Right lobe of liver (tissue), 4 donors: ENCODE results near the gene PAQR6.

Experiments used
- POLR2A ChIP-seq: fragments of 450-650 bp; IDR thresholded peaks from one replicate; pipeline ENCODE4 v1.6.1; 2017; ENCODE audit warnings: antibody characterized with exemption, mild to moderate bottlenecking
- TF ChIP-seq, protein P1 (sequence below), 4 donors: fragments of 200-600 bp in 3 of 4; fragments of 450-650 bp in 1 of 4; IDR thresholded peaks; one replicate each; pipeline versions ENCODE4 v1.5.1 to v1.8.0; 2016 to 2022; ENCODE audit warnings: antibody characterized with exemption in 4 of 4, mild to moderate bottlenecking in 2 of 4
- donor health status: DM: no; HTN: no; CAD: no.
- donor health status: DM: no; HTN: no; CAD: no.
- donor health status: DM: no; HTN: yes; CAD: no.

DNA sequence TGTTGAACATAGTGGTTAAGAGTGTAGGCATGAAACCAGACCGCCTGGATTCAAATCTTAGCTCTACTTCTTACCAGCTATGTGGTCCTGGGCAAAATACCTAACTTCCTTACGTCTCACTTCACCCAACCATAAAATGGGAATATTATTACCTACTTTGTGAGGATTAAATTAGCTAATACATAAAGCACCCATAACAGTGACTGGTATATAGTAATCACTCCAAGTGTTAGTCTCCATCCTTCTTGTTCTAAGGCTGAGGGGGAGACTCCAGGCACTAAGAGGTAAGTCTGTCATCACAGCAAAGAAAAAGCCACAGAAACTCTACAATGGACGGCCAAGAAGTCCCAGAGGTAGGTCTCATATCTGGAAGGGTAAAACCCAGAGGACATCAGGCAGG lies 32.0 kb upstream of the PAQR6 start:
- TF ChIP-seq, protein P1, sequence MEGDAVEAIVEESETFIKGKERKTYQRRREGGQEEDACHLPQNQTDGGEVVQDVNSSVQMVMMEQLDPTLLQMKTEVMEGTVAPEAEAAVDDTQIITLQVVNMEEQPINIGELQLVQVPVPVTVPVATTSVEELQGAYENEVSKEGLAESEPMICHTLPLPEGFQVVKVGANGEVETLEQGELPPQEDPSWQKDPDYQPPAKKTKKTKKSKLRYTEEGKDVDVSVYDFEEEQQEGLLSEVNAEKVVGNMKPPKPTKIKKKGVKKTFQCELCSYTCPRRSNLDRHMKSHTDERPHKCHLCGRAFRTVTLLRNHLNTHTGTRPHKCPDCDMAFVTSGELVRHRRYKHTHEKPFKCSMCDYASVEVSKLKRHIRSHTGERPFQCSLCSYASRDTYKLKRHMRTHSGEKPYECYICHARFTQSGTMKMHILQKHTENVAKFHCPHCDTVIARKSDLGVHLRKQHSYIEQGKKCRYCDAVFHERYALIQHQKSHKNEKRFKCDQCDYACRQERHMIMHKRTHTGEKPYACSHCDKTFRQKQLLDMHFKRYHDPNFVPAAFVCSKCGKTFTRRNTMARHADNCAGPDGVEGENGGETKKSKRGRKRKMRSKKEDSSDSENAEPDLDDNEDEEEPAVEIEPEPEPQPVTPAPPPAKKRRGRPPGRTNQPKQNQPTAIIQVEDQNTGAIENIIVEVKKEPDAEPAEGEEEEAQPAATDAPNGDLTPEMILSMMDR (IDR thresholded peaks at IDR 0.05): no peak
- TF ChIP-seq POLR2A: no peak
